WTC11 (cell line): ENCODE results near the gene ACMSD.

Experiments
- AR ChIP-seq: fragments of 250-450 bp; sonication (Bioruptor Pico); IDR thresholded peaks from 2 replicates; pipeline ENCODE4 v1.9.0; 2021; ENCODE audit warnings: mild to moderate bottlenecking
- CREB1 ChIP-seq: sonication (generic); formaldehyde crosslinking; IDR thresholded peaks from 2 replicates; pipeline ENCODE4 v1.8.0; 2023; ENCODE audit warnings: mild to moderate bottlenecking, missing genetic modification reagents
- CTCF ChIP-seq: fragments of 200-600 bp; IDR thresholded peaks from 2 replicates; pipeline ENCODE4 v1.8.0; 2022; ENCODE audit warnings: antibody characterized with exemption
- ELF4 ChIP-seq: sonication (generic); formaldehyde crosslinking; IDR thresholded peaks from 2 replicates; pipeline ENCODE4 v1.8.1; 2022; ENCODE audit warnings: low read depth, mild to moderate bottlenecking, moderate library complexity, missing genetic modification reagents
- ETV6 ChIP-seq: sonication (generic); formaldehyde crosslinking; IDR thresholded peaks from 2 replicates; pipeline ENCODE4 v1.8.1; 2022; ENCODE audit warnings: mild to moderate bottlenecking, missing genetic modification reagents
- SMAD4 ChIP-seq: sonication (generic); formaldehyde crosslinking; IDR thresholded peaks from 2 replicates; pipeline ENCODE4 v1.8.0; 2022; ENCODE audit warnings: mild to moderate bottlenecking, missing genetic modification reagents
- TEAD1 ChIP-seq: sonication (generic); formaldehyde crosslinking; IDR thresholded peaks from 2 replicates; pipeline ENCODE4 v1.8.0; 2022; ENCODE audit warnings: mild to moderate bottlenecking, missing genetic modification reagents
- TF ChIP-seq, protein P1 (sequence below): sonication (generic); formaldehyde crosslinking; IDR thresholded peaks from 2 replicates; pipeline ENCODE4 v1.8.0; 2023; ENCODE audit warnings: missing genetic modification reagents, mild to moderate bottlenecking, borderline replicate concordance
- TF ChIP-seq, protein P2 (sequence below): sonication (generic); formaldehyde crosslinking; conservative IDR thresholded peaks from 2 replicates; pipeline ENCODE4 v1.8.1; 2022; ENCODE audit warnings: mild to moderate bottlenecking, missing genetic modification reagents
- TF ChIP-seq, protein P3 (sequence below): fragments of 250-450 bp; sonication (Bioruptor Pico); conservative IDR thresholded peaks from 2 replicates; pipeline ENCODE4 v1.9.0; 2021; ENCODE audit warnings: mild to moderate bottlenecking

DNA sequence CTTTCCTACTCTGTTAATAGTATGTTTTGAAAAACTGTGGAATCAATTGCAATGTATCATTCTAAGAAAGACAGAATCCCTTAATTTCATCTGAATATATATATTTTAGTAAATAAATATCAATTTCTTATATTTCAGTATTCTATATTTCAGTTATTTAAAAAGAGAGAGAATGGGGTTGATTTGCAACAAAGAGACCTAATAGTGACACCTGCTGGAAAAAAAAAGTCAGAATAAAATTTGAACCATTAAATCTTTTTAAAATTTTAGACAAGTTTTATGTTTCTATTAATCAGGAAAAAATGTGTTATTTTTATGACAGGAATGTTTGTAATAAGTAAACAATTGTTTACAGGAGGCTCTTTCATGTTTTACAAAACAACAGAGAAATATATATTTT, 59.5 kb downstream of the ACMSD start:
- TF ChIP-seq CTCF: no peak
- TF ChIP-seq SMAD4 (CRISPR knock-in tag): no peak
- TF ChIP-seq ETV6 (CRISPR knock-in tag): no peak
- no peak for TF ChIP-seq AR (CRISPR knock-in tag)
- TF ChIP-seq, protein P1, sequence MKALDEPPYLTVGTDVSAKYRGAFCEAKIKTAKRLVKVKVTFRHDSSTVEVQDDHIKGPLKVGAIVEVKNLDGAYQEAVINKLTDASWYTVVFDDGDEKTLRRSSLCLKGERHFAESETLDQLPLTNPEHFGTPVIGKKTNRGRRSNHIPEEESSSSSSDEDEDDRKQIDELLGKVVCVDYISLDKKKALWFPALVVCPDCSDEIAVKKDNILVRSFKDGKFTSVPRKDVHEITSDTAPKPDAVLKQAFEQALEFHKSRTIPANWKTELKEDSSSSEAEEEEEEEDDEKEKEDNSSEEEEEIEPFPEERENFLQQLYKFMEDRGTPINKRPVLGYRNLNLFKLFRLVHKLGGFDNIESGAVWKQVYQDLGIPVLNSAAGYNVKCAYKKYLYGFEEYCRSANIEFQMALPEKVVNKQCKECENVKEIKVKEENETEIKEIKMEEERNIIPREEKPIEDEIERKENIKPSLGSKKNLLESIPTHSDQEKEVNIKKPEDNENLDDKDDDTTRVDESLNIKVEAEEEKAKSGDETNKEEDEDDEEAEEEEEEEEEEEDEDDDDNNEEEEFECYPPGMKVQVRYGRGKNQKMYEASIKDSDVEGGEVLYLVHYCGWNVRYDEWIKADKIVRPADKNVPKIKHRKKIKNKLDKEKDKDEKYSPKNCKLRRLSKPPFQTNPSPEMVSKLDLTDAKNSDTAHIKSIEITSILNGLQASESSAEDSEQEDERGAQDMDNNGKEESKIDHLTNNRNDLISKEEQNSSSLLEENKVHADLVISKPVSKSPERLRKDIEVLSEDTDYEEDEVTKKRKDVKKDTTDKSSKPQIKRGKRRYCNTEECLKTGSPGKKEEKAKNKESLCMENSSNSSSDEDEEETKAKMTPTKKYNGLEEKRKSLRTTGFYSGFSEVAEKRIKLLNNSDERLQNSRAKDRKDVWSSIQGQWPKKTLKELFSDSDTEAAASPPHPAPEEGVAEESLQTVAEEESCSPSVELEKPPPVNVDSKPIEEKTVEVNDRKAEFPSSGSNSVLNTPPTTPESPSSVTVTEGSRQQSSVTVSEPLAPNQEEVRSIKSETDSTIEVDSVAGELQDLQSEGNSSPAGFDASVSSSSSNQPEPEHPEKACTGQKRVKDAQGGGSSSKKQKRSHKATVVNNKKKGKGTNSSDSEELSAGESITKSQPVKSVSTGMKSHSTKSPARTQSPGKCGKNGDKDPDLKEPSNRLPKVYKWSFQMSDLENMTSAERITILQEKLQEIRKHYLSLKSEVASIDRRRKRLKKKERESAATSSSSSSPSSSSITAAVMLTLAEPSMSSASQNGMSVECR (CRISPR knock-in tag): no peak
- TF ChIP-seq ELF4 (CRISPR knock-in tag): no peak
- TF ChIP-seq, protein P2, sequence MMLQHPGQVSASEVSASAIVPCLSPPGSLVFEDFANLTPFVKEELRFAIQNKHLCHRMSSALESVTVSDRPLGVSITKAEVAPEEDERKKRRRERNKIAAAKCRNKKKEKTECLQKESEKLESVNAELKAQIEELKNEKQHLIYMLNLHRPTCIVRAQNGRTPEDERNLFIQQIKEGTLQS (CRISPR knock-in tag): no peak
- no peak for TF ChIP-seq TEAD1 (CRISPR knock-in tag)
- no peak for TF ChIP-seq CREB1 (CRISPR knock-in tag)
- TF ChIP-seq, protein P3, sequence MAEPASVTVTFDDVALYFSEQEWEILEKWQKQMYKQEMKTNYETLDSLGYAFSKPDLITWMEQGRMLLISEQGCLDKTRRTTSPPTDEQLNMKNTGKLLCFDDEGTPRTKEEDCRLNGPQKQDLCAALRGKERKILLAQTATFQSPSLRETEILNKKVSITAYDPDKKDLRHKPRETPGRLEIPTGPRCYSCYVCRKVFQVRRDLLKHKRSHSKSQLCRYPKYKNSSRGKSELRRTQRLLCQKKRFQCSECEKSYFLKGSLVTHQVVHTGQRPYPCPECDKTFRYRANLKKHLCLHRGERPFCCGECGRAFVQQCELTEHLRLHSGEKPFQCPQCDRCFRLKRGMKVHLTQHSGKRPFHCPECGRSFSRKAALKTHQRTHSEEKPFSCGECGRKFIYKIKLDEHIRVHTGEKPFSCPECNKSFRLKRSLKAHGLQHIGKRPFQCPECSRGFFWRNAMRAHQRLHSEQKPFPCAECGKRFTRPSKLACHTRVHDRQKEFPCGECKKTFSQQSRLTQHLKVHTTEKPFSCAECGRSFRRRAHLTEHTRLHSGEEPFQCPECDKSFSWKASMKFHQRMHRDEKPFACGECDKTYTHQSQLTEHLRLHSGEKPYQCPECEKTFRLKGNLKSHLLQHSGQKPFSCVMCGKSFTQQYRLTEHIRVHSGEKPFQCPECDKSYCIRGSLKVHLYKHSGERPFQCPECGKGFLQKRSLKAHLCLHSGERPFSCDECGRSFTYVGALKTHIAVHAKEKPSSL: no peak
